SK-N-SH (cell line): ENCODE results near the gene DNAH10. TPM values are rescaled to one million over a fixed set of nuclear protein-coding genes. Genes with fewer than 3 reads are reported as not detected.

ENCODE experiments used
- CTCF ChIA-PET: fragments of 300-600, 350-600 bp; formaldehyde crosslinking; extraction: SDS; loops from one replicate; lab custom pipeline; 2021; lab: Yijun Ruan, JAX
- POLR2A ChIA-PET: fragments of 350-600 bp; sonication (Branson Sonifier 250); formaldehyde crosslinking; extraction: SDS; loops from one replicate; lab custom pipeline; 2020; ENCODE audit warnings: antibody characterized with exemption, inconsistent platforms; lab: Yijun Ruan, JAX
- DNase-seq: peaks from one replicate; pipeline ENCODE4 v3.0.0; 2012
- H2AFZ ChIP-seq: fragments of 200-600 bp; sonication (generic); 2 replicates; pipeline ENCODE4 v1.8.1; 2016; ENCODE audit warnings: antibody characterized with exemption, mild to moderate bottlenecking, low read depth
- H3F3A ChIP-seq: fragments of 200-600 bp; sonication (generic); replicated peaks from 2 replicates; pipeline ENCODE3; 2016; ENCODE audit warnings: antibody characterized with exemption, mild to moderate bottlenecking; ENCODE audit not compliant: insufficient read depth
- H3K27ac ChIP-seq, 2 experiments: fragments of 200-500 bp in 1 of 2; fragments of 200-600 bp in 1 of 2; sonication (Bioruptor generic) in 1 of 2; sonication (generic), shearing (Covaris generic) in 1 of 2; 2 replicates each; pipeline versions ENCODE4 v1.5.1 to v1.6.1; 2014 to 2016; ENCODE audit warnings: low read depth in 2 of 2, inconsistent platforms in 1 of 2, low read length in 1 of 2, mild to moderate bottlenecking in 1 of 2, mixed read lengths in 1 of 2
- H3K27me3 ChIP-seq: fragments of 200-600 bp; sonication (generic), shearing (Covaris generic); 2 replicates; pipeline ENCODE4 v1.6.1; 2016; ENCODE audit warnings: mixed run types; ENCODE audit not compliant: insufficient read depth
- H3K36me3 ChIP-seq, 2 experiments: fragments of 200-500 bp in 1 of 2; fragments of 200-600 bp in 1 of 2; sonication (Bioruptor generic) in 1 of 2; sonication (generic) in 1 of 2; replicated peaks in 1 of 2; 2 replicates each; pipeline versions ENCODE3 to v1.5.1; 2014 to 2016; ENCODE audit warnings: low read length in 1 of 2, mild to moderate bottlenecking in 1 of 2; ENCODE audit not compliant: insufficient read depth in 2 of 2, control insufficient read depth in 1 of 2
- H3K4me1 ChIP-seq, 2 experiments: fragments of 200-500 bp in 1 of 2; fragments of 200-600 bp in 1 of 2; sonication (Bioruptor generic) in 1 of 2; sonication (generic), shearing (Covaris generic) in 1 of 2; 2 replicates each; pipeline versions ENCODE4 v1.5.1 to v1.6.1; 2014 to 2016; ENCODE audit warnings: low read depth in 1 of 2, low read length in 1 of 2, mixed run types in 1 of 2; ENCODE audit not compliant: insufficient read depth in 2 of 2, control insufficient read depth in 1 of 2
- H3K4me2 ChIP-seq: fragments of 200-600 bp; sonication (generic), shearing (Covaris generic); 2 replicates; pipeline ENCODE4 v1.6.1; 2017; ENCODE audit warnings: mixed run types
- H3K4me3 ChIP-seq, 2 experiments: fragments of 200-500 bp in 1 of 2; fragments of 200-600 bp in 1 of 2; sonication (Bioruptor generic) in 1 of 2; sonication (generic), shearing (Covaris generic) in 1 of 2; 2 replicates each; pipeline versions ENCODE4 v1.5.1 to v1.8.1; 2014 to 2016; ENCODE audit warnings: low read depth in 2 of 2, inconsistent platforms in 1 of 2, low read length in 1 of 2, mild to moderate bottlenecking in 1 of 2, mixed read lengths in 1 of 2, moderate library complexity in 1 of 2
- H3K79me2 ChIP-seq: fragments of 200-600 bp; sonication (generic); 2 replicates; pipeline ENCODE4 v1.8.1; 2017; ENCODE audit warnings: mild to moderate bottlenecking; ENCODE audit not compliant: insufficient read depth
- H3K9ac ChIP-seq: fragments of 200-600 bp; sonication (generic); 2 replicates; pipeline ENCODE4 v1.6.1; 2017; ENCODE audit warnings: mixed run types
- H3K9me2 ChIP-seq: fragments of 200-600 bp; sonication (generic); 2 replicates; pipeline ENCODE4 v1.6.1; 2017; ENCODE audit warnings: mixed run types
- H3K9me3 ChIP-seq: fragments of 200-600 bp; sonication (generic); 2 replicates; pipeline ENCODE4 v1.6.1; 2017; ENCODE audit warnings: mixed run types, mild to moderate bottlenecking, moderate library complexity
- H4K20me1 ChIP-seq: fragments of 200-600 bp; sonication (generic); 2 replicates; pipeline ENCODE4 v1.6.1; 2017; ENCODE audit warnings: mild to moderate bottlenecking, mixed run types; ENCODE audit not compliant: insufficient read depth
- EZH2phosphoT487 ChIP-seq: fragments of 200-600 bp; sonication (generic); IDR thresholded peaks from 2 replicates; pipeline ENCODE4 v1.6.1; 2017; ENCODE audit warnings: low read depth, mixed run types, mild to moderate bottlenecking, antibody characterized with exemption, moderate library complexity, borderline replicate concordance
- FOXJ3 ChIP-seq: sonication (generic); formaldehyde crosslinking; IDR thresholded peaks from 2 replicates; pipeline ENCODE4 v1.5.1; 2020; ENCODE audit warnings: mild to moderate bottlenecking, missing genetic modification reagents
- GABPA ChIP-seq: IDR thresholded peaks from 2 replicates; pipeline ENCODE4 v1.4.0; 2012; ENCODE audit warnings: low read depth, mild to moderate bottlenecking
- GATA2 ChIP-seq: sonication (generic); formaldehyde crosslinking; IDR thresholded peaks from 2 replicates; pipeline ENCODE4 v1.5.0; 2020; ENCODE audit warnings: mild to moderate bottlenecking, missing genetic modification reagents
- MAX ChIP-seq: IDR thresholded peaks from 2 replicates; pipeline ENCODE4 v1.4.0; 2012; ENCODE audit warnings: low read depth
- MXI1 ChIP-seq: IDR thresholded peaks from 2 replicates; pipeline ENCODE4 v1.6.1; 2012; ENCODE audit warnings: mild to moderate bottlenecking, low read depth, low read length, improper control_type of control experiment
- RCOR1 ChIP-seq: fragments of 150-350 bp; IDR thresholded peaks from 2 replicates; pipeline ENCODE4 v1.6.1; 2017; ENCODE audit warnings: antibody characterized with exemption, low read length
- REST ChIP-seq: IDR thresholded peaks from 2 replicates; pipeline ENCODE4 v1.6.1; 2012; ENCODE audit warnings: mild to moderate bottlenecking, low read depth, low read length, moderate library complexity
- SIN3A ChIP-seq: IDR thresholded peaks from 2 replicates; pipeline ENCODE4 v1.6.1; 2012; ENCODE audit warnings: low read depth, mild to moderate bottlenecking, low read length, moderate library complexity, borderline replicate concordance
- SMC3 ChIP-seq: IDR thresholded peaks from 2 replicates; pipeline ENCODE4 v1.6.1; 2012; ENCODE audit warnings: low read depth, low read length, improper control_type of control experiment
- TCF12 ChIP-seq: IDR thresholded peaks from 2 replicates; pipeline ENCODE4 v1.4.0; 2012
- TEAD4 ChIP-seq: IDR thresholded peaks from 2 replicates; pipeline ENCODE4 v1.4.0; 2012; ENCODE audit warnings: mild to moderate bottlenecking, borderline replicate concordance; ENCODE audit not compliant: insufficient read depth
- ZBTB33 ChIP-seq: IDR thresholded peaks from 2 replicates; pipeline ENCODE4 v1.4.0; 2012; ENCODE audit warnings: low read depth, borderline replicate concordance
- WGBS: methylation state at CpG from one replicate; pipeline ENCODE4 v1.1.6; 2017; ENCODE audit warnings: low lambda C conversion rate; 5-methylcytosine and 5-hydroxymethylcytosine counted together
- polyA plus RNA-seq, 3 experiments: library from polyadenylated mRNA; depleted of rRNA; stranded (reverse); fragments of >200 nt; gene quantifications; 2 replicates each; pipeline ENCODE4 v1.2.3, GENCODE V29; 2012

The DNAH10 gene
- polyA plus RNA-seq, 1 of the 3 experiments (the other 2 are of a cell fraction), result 0.13 TPM

- TF ChIP-seq ZBTB33, result no peak
- no peak for TF ChIP-seq SMC3
- TF ChIP-seq MXI1, result no peak
- no peak for TF ChIP-seq EZH2phosphoT487
Observed at GRCh38 chr12:123733229-123733628, 28.9 kb upstream of the DNAH10 start (continued).

GRCh38 chr12:123734268-123734667, 27.8 kb upstream of the DNAH10 start:
- Histone ChIP-seq H3K9me3 (no peaks in the 10 kb centered on the region), H3F3A (no peaks in the 10 kb centered on the region), H3K4me1 (no peaks in the 10 kb centered on the region), H4K20me1 (no peaks in the 10 kb centered on the region), H2AFZ (no peak overlapping the region), H3K9me2 (no peaks in the 10 kb centered on the region), H3K36me3 (peaks cover 33 to 55% of the 10 kb centered on the region in 2 experiments), H3K79me2 (no peaks in the 10 kb centered on the region), H3K27me3 (no peaks in the 10 kb centered on the region), H3K27ac (no peak overlapping the region), H3K4me2 (no peak overlapping the region), H3K9ac (no peak overlapping the region), H3K4me3 (no peak overlapping the region)
- WGBS, result 82% methylated on average over 5 of the region's 5 CpGs
- TF ChIP-seq GABPA (no peak), FOXJ3 (CRISPR knock-in tag) (no peak), TCF12 (no peak), SIN3A (no peak), REST (no peak), MXI1 (no peak), RCOR1 (no peak), MAX (no peak), TEAD4 (no peak), GATA2 (CRISPR knock-in tag) (no peak)
- DNase-seq, result no peak
- ChIA-PET POLR2A (no interaction called here), CTCF (no interaction called here)
